ENCODE data around the gene LIF. TPM values are rescaled to one million over a fixed set of nuclear protein-coding genes. Genes with fewer than 3 reads are reported as not detected.
A peak's percentile ranks its signal among the peaks of the same experiment; 100 is the strongest.

Gene LIF
- total RNA-seq, 5 donors from 2014 or later (not counting 1 experiment from before 2014, with no cell fraction given), result 0.26 to 3.3 (median 1.4) TPM

DNA sequence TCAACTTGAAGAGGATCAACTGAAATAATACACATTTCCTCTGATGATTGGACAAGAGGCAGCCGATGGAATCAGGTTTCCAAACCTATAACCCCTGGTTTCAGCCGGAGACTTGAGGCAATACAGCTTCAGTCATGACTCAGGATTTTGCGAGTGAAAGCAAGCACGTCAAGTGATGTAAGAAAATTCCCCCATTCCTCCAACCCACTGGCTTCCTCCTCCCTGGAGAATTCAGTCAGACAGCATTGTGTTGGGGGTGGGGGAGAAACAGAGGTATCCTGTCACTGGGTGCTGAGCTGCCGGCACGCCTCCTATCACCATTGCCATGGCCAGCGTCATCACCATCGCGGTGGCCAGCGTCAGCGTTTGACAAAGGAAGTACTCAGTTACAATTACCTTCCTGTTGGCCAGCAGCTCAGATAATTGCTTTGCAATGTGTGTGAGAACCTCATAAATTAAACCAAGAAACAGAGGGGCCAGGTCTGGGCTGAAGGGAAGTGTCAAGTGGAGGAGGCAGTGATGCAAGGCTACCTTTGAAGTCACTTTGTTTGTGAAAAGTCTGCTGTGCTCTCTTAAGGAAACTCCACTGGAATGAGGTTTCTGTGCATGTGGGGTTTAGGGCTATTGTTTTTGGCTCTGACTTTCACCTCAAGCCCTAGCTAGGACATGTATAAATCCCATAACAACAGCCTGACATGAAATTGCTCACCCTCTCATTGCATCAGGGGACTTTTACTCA is 50.2 kb downstream of the LIF start:
- H3K36me3 Mint-ChIP-seq, result no peaks in the 10 kb centered on the region
- H3K4me1 Mint-ChIP-seq, result peaks cover 35 to 53% (median 38%) of the 10 kb centered on the region in 3 donors
- POLR2A ChIA-PET, result no interaction called here
- no peak overlapping the region for H3K4me3 ChIP-seq (ENCODE audit: control insufficient read depth in 1 of 2, extremely low read depth in 1 of 2, low read length in 1 of 2)
- H3K9me3 ChIP-seq, result no peaks in the 10 kb centered on the region
- no peaks in the 10 kb centered on the region for H3K9me3 Mint-ChIP-seq
- WGBS (ENCODE audit: insufficient coverage), result 33% methylated on average over 7 of the region's 11 CpGs
- H3K27ac Mint-ChIP-seq, result peak overlapping the region; percentile 83 to 84
- CTCF ChIA-PET, result interaction anchor here in 1 of 2 donors (1.1 kb wide), 1 partner anchor 12 kb away, joined by 3 read pairs; no protein-coding TSS in a partner anchor
- peaks cover 6 to 18% of the 10 kb centered on the region in 2 experiments for H3K4me1 ChIP-seq (ENCODE audit: control insufficient read depth in 1 of 2, extremely low read depth in 1 of 2, insufficient read depth in 2 of 2, low read length in 2 of 2)
- DNase-seq (peak in 29 of 35 experiments; percentile 6 to 83 (median 36)), ATAC-seq (replicated peaks in 1 of 4) (peak; percentile 40 to 79 (median 69))
- no peaks in the 10 kb centered on the region for H3K36me3 ChIP-seq (ENCODE audit: control insufficient read depth in 2 of 2, extremely low read depth in 1 of 2, insufficient read depth in 1 of 2, low read length in 1 of 2)
- H3K27ac ChIP-seq (ENCODE audit: low read length), result peak overlapping the region; percentile 43
- H3K4me3 Mint-ChIP-seq, result peak overlapping the region; percentile 22 to 55 (median 35)
- no peaks in the 10 kb centered on the region for H3K27me3 ChIP-seq (replicated peaks in 1 of 2; ENCODE audit: control insufficient read depth in 2 of 2, extremely low read depth in 1 of 2, insufficient read depth in 2 of 2, low read length in 1 of 2)
- no peaks in the 10 kb centered on the region for H3K27me3 Mint-ChIP-seq

DNA sequence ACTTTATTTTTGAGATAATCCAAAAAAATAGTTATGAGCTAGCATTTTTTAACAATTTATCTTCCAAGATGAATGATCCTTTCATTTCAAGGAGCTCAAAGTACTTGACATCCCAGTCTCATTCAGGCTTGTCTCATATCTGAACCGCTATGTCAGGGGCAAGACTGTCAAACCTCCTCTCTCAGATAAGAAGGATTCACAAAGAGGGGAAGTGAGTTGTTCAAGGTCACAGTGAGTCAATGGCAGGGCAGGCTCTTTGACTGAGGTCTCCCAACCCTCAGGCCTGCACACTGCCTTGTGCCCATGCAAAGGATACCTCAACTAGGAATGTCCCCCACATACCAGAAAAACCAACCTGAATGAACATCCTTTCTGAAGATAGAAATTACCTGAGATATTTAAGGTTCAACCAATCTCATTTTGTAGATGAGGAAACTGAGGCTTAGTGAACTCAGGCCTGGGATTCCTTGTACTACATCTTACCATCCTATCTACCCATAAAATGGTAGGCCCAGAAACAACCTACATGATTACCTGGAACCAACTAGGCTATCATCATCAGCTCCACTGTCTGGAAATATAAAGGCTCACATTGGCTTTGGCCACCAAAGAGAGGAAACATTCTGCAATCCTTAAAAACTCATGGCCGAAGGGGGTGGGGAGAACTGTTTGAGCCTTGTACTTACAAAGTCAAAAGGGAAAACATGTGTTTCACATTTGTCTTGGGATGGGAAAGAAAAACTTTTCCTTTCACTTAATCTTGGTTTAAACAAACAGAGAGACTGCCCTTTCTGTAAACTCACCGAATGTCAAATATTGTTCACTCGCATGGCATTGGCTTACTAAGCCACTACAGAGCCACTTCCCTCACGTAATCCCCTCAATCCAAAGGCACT is 51.1 kb downstream of the LIF start:
- Mint-ChIP-seq H3K27me3 (no peaks in the 10 kb centered on the region), H3K9me3 (no peaks in the 10 kb centered on the region), H3K27ac (peak overlapping the region; percentile 83 to 84), H3K4me3 (no peak overlapping the region), H3K36me3 (no peaks in the 10 kb centered on the region), H3K4me1 (peaks cover 42 to 61% (median 43%) of the 10 kb centered on the region in 3 donors)
- Histone ChIP-seq H3K4me3 (ENCODE audit: control insufficient read depth in 1 of 2, extremely low read depth in 1 of 2, low read length in 1 of 2) (no peak overlapping the region), H3K4me1 (ENCODE audit: control insufficient read depth in 1 of 2, extremely low read depth in 1 of 2, insufficient read depth in 2 of 2, low read length in 2 of 2) (peaks cover 6 to 18% of the 10 kb centered on the region in 2 experiments), H3K36me3 (ENCODE audit: control insufficient read depth in 2 of 2, extremely low read depth in 1 of 2, insufficient read depth in 1 of 2, low read length in 1 of 2) (no peaks in the 10 kb centered on the region), H3K9me3 (no peaks in the 10 kb centered on the region), H3K27ac (ENCODE audit: low read length) (peak overlapping the region; percentile 28), H3K27me3 (replicated peaks in 1 of 2; ENCODE audit: control insufficient read depth in 2 of 2, extremely low read depth in 1 of 2, insufficient read depth in 2 of 2, low read length in 1 of 2) (no peaks in the 10 kb centered on the region)
- no peak for DNase-seq
- ChIA-PET CTCF (interaction anchor here in 1 of 2 donors (0.6 to 1.1 kb wide), 2 partner anchors 12 to 18 kb away, joined by 3 to 4 read pairs; no protein-coding TSS in a partner anchor), POLR2A (interaction anchor here (0.6 to 0.7 kb wide), 2 partner anchors 17 to 1862 kb away, joined by 3 to 6 read pairs; no protein-coding TSS in a partner anchor)
- no peak for ATAC-seq (replicated peaks in 1 of 4)
- WGBS (ENCODE audit: insufficient coverage), result 93% methylated on average over 2 of the region's 5 CpGs

DNA sequence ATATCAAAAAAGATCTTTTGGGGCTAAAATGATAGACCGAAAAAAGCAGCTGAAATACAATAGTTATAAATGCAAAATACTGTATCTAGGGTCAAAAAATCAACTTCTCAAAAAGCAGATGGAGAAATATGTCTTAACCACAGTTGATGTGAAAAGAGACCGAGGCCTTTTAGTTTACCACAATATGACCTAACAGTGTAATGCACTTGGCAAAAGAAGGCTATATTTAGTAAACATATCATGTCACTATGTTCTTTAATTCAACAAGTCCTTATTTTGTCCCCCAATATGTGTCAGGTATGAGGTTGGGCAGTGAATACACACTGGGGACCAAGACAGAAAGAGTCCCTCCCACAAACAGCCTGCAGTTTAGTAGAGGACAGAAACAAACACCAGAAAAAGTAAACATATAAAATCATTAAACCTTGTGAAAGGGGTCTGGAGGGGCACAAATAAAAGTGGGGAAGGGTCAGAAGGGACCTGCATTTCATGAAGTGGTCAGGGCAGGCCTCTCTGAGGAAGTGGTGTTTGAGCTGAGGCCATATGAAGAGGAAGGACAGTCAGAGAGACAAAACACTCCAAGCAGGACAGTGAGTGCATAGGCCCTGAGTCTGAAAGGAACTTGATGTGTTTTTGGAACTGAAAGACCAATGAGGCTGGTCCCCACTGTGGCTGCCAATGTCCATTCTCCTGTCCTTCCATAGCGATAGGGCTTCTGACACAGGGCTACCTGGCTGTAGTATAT is 53.4 kb downstream of the LIF start:
- POLR2A ChIA-PET, result no interaction called here
- ATAC-seq (replicated peaks in 1 of 4), result no peak

DNA sequence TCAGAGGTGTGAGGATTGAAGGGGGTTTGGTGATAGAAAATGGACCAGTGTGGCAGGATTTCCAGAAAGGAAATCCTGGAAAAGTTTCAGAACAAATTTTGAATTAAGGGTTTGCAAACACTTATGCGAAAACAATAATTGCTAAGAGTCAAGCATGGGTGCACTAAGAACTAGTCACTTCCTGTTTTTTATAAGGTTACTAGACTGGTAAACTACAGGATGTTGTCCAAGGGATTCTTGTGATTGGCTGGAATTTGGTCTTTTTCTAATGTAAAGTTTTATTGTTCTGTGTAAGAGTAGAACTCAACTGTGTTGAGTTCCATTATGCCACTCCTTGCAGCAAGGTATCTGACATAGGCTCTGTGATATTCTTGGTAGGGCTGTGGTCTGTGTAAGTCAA is 54.1 kb downstream of the LIF start:
- H3K27me3 Mint-ChIP-seq, result no peaks in the 10 kb centered on the region
- no peaks in the 10 kb centered on the region for H3K9me3 ChIP-seq
- DNase-seq, result no peak
- no peak overlapping the region for H3K4me3 ChIP-seq (ENCODE audit: control insufficient read depth in 1 of 2, extremely low read depth in 1 of 2, low read length in 1 of 2)
- H3K4me3 Mint-ChIP-seq, result no peak overlapping the region
- peaks cover 49 to 75% (median 60%) of the 10 kb centered on the region in 3 donors for H3K4me1 Mint-ChIP-seq
- H3K9me3 Mint-ChIP-seq, result no peaks in the 10 kb centered on the region
- ATAC-seq (replicated peaks in 1 of 4), result peak in 2 of 4 experiments; percentile 11 to 36
- H3K27ac ChIP-seq (ENCODE audit: low read length), result no peak overlapping the region
- peaks cover 0 to 3% of the 10 kb centered on the region in 2 experiments for H3K27me3 ChIP-seq (replicated peaks in 1 of 2; ENCODE audit: control insufficient read depth in 2 of 2, extremely low read depth in 1 of 2, insufficient read depth in 2 of 2, low read length in 1 of 2)
- H3K27ac Mint-ChIP-seq, result peak overlapping the region in 1 of 2 donors; percentile 32
- CTCF ChIA-PET, result interaction anchor here in 1 of 2 donors (1.7 kb wide), 1 partner anchor 10 kb away, joined by 6 read pairs; no protein-coding TSS in a partner anchor
- POLR2A ChIA-PET, result no interaction called here
- 75% methylated on average over 1 of the region's 1 CpG for WGBS (ENCODE audit: insufficient coverage)
- peaks cover 9 to 32% of the 10 kb centered on the region in 2 experiments for H3K4me1 ChIP-seq (ENCODE audit: control insufficient read depth in 1 of 2, extremely low read depth in 1 of 2, insufficient read depth in 2 of 2, low read length in 2 of 2)
- no peaks in the 10 kb centered on the region for H3K36me3 Mint-ChIP-seq
- H3K36me3 ChIP-seq (ENCODE audit: control insufficient read depth in 2 of 2, extremely low read depth in 1 of 2, insufficient read depth in 1 of 2, low read length in 1 of 2), result no peaks in the 10 kb centered on the region

More for the DNA sequence above, 53.4 kb downstream of the LIF start:
- DNase-seq, result no peak
- CTCF ChIA-PET, result interaction anchor here in 1 of 2 donors (1.7 kb wide), 1 partner anchor 11 kb away, joined by 6 read pairs; no protein-coding TSS in a partner anchor
- Mint-ChIP-seq H3K4me3 (no peak overlapping the region), H3K27me3 (no peaks in the 10 kb centered on the region), H3K36me3 (no peaks in the 10 kb centered on the region), H3K9me3 (no peaks in the 10 kb centered on the region), H3K27ac (peak overlapping the region in 1 of 2 donors; percentile 31), H3K4me1 (peaks cover 46 to 71% (median 55%) of the 10 kb centered on the region in 3 donors)
- H3K4me1 ChIP-seq (ENCODE audit: control insufficient read depth in 1 of 2, extremely low read depth in 1 of 2, insufficient read depth in 2 of 2, low read length in 2 of 2), result peaks cover 7 to 25% of the 10 kb centered on the region in 2 experiments
- no peaks in the 10 kb centered on the region for H3K36me3 ChIP-seq (ENCODE audit: control insufficient read depth in 2 of 2, extremely low read depth in 1 of 2, insufficient read depth in 1 of 2, low read length in 1 of 2)
- 100% methylated on average over 1 of the region's 3 CpGs for WGBS (ENCODE audit: insufficient coverage)
- H3K9me3 ChIP-seq, result no peaks in the 10 kb centered on the region
- H3K27me3 ChIP-seq (replicated peaks in 1 of 2; ENCODE audit: control insufficient read depth in 2 of 2, extremely low read depth in 1 of 2, insufficient read depth in 2 of 2, low read length in 1 of 2), result peaks cover 0 to 3% of the 10 kb centered on the region in 2 experiments
- no peak overlapping the region for H3K27ac ChIP-seq (ENCODE audit: low read length)
- H3K4me3 ChIP-seq (ENCODE audit: control insufficient read depth in 1 of 2, extremely low read depth in 1 of 2, low read length in 1 of 2), result no peak overlapping the region

DNA sequence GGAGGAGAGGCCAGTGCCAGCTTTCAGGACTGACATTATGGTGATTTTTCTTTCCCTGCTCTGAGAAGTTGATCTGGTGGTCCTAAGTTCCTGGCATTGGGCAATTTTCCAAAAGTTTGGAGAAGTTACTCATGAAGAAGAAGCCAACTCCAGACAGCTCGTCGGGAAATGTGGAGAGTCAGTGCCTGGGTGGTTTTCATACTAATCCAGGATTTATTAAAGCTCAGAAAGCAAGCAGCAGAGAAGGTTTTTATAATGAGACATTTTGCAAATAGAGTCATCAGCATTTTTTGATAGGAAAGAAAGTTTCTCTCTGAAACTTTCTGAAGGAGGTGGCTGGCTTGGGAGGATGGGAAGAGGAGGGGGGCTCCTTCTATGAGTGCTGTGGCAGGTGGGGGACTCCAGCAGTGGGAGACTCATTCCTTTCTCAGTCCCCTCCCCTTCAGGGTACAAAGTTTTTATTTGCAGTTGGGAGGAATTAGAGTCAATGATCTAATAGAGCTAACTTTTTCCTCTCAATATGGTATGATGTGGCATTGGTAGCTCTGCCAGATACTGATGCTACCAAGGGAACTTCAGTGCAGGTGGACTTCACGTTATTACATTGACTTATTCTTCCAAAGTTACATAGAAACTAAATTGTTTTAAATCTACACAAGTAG is 55.4 kb downstream of the LIF start:
- POLR2A ChIA-PET, result interaction anchor here in 1 of 2 donors (1.0 kb wide), 1 partner anchor 12 kb away, joined by 3 read pairs; no protein-coding TSS in a partner anchor
- CTCF ChIA-PET, result interaction anchor here in 1 of 2 donors (1.7 kb wide), 1 partner anchor 9 kb away, joined by 6 read pairs; no protein-coding TSS in a partner anchor
- Mint-ChIP-seq H3K27me3 (no peaks in the 10 kb centered on the region), H3K36me3 (no peaks in the 10 kb centered on the region), H3K4me3 (no peak overlapping the region), H3K4me1 (peaks cover 42 to 74% (median 55%) of the 10 kb centered on the region in 3 donors), H3K27ac (no peak overlapping the region), H3K9me3 (no peaks in the 10 kb centered on the region)
- no peak for ATAC-seq (replicated peaks in 1 of 4)
- Histone ChIP-seq H3K9me3 (no peaks in the 10 kb centered on the region), H3K36me3 (ENCODE audit: control insufficient read depth in 2 of 2, extremely low read depth in 1 of 2, insufficient read depth in 1 of 2, low read length in 1 of 2) (no peaks in the 10 kb centered on the region), H3K27ac (ENCODE audit: low read length) (no peak overlapping the region), H3K4me3 (ENCODE audit: control insufficient read depth in 1 of 2, extremely low read depth in 1 of 2, low read length in 1 of 2) (no peak overlapping the region), H3K27me3 (replicated peaks in 1 of 2; ENCODE audit: control insufficient read depth in 2 of 2, extremely low read depth in 1 of 2, insufficient read depth in 2 of 2, low read length in 1 of 2) (peaks cover 0 to 3% of the 10 kb centered on the region in 2 experiments), H3K4me1 (ENCODE audit: control insufficient read depth in 1 of 2, extremely low read depth in 1 of 2, insufficient read depth in 2 of 2, low read length in 2 of 2) (peaks cover 5 to 23% of the 10 kb centered on the region in 2 experiments)
- DNase-seq, result no peak
- WGBS (ENCODE audit: insufficient coverage), result 83% methylated on average over 1 of the region's 3 CpGs

Data from T-cell (primary cell).